ENCODE measurements around the gene TDRD3. TPM values are rescaled to one million over a fixed set of nuclear protein-coding genes. Genes with fewer than 3 reads are reported as not detected.

Gene TDRD3
- total RNA-seq, 2 donors from 2014 or later: 12.9 to 22.5 TPM

GRCh38 chr13:60577761-60578160, 180.7 kb downstream of the TDRD3 start:
- Mint-ChIP-seq H3K27ac (no peak overlapping the region), H3K36me3 (peaks cover 0 to 4% of the 10 kb centered on the region in 2 donors), H3K9me3 (no peaks in the 10 kb centered on the region)
- DNase-seq (ENCODE audit: low spot score in 2 of 2): no peak
- ATAC-seq: no peak

DNA sequence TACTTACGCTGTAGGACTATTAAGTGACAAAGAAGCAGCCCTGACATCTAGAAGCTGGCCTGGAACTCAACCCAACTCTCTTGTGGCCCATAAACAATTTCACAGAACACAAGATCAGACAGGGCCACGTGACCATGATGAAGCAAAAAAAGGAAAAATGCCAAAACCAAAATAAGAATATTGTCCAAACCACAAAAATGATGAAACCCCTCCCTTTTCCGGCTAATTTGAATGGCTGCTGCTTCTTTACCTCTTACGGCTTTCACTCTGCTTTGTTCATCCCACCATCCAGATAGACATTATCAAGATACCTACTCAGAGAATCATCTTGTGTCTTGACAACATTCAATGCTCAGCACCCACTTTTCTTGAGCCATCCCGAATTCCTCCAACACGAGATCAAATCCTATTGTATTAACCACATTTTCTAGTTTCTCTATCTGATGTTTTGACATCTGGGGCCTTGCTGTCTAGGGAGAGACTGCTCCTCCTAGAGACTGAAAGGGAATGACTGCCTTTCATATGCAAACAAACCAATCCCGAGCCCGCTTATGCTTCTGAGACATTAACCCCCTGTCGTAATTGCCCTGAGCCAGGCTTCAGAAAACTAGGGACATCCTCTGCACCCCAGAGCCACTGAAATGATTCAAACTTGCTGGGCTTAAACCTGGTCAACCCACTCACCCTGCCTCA, 186.3 kb downstream of the TDRD3 start:
- DNase-seq (ENCODE audit: low spot score in 2 of 2) (no peak), ATAC-seq (no peak)
- no peaks in the 10 kb centered on the region for H3K36me3 Mint-ChIP-seq
- peaks cover 8 to 10% of the 10 kb centered on the region in 2 donors for H3K9me3 Mint-ChIP-seq
- H3K27ac Mint-ChIP-seq: no peak overlapping the region

- peaks cover 8 to 10% of the 10 kb centered on the region in 2 donors for H3K9me3 Mint-ChIP-seq
- ATAC-seq (peak; percentile 61 to 70), DNase-seq (ENCODE audit: low spot score in 2 of 2) (no peak)
- no peaks in the 10 kb centered on the region for H3K36me3 Mint-ChIP-seq
- H3K27ac Mint-ChIP-seq: no peak overlapping the region
These were observed 187.1 kb downstream of the TDRD3 start for GRCh38 chr13:60583911-60584753.

DNA sequence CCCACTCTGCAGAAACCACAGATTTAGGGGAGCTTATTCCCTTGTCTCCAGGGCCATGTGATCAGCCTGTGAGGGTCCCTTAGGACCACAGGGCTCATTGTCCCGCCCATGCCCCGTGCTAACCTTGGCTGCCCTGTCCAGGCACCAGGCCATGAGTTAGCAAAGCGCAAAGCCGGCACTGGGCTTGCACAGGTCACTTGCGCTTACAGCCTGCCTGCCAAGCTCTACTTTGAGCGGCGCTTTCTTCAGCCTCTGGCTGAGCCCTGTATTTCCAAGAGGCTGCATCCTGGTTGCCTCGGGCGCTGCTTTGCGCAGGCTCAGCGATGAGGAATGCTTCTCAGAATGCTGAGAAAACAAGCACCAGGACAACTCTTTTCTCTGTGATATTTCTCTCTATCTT, 188.0 kb downstream of the TDRD3 start:
- DNase-seq (ENCODE audit: low spot score in 2 of 2) (no peak), ATAC-seq (no peak)
- Mint-ChIP-seq H3K9me3 (peaks cover 8 to 10% of the 10 kb centered on the region in 2 donors), H3K27ac (no peak overlapping the region), H3K36me3 (no peaks in the 10 kb centered on the region)

DNA sequence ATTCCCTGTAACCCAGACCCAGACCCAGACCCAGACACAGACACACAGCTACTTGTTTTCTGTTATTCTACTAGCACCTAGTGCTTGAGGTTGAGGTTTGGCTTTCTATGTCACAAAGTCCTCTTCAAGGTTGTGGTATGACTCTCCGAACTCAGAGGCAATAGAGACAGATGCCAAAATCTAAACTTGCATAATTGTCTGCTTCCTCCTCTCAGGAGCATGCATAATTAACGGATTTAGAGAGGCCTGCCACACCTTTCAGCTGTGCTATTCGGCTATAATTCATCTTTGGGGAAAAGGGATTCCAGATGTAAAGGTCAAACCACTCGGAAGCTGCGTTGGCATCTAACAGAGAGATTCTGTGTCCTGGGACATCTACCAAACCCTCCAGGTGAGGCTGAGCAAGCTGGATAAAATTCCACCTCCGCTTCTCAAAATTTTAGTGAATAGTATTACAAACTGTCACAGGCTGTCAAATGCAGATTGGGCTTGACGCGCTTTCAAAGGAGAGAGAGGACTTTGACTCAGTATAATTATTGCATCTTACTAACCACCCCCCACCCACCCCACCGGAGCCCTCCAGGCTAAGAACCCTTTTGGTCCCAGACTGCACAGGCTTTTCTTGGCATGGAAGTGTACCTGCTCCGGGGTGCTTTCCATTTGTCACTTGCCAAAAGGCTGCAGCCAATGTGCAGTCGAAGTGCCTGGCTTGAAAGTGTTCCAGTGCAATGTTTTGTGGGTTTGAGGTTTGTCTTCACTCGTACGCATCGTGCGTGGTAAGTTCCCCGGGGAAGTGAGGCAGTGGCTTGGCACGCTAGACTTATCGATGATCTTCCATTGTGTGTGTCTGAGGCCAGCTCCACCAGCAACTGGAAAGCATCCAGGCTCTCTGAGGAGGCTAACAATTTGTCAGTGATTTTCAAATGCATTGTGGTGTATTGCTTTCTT, 194.1 kb downstream of the TDRD3 start:
- Mint-ChIP-seq H3K36me3 (no peaks in the 10 kb centered on the region), H3K27ac (no peak overlapping the region), H3K9me3 (no peaks in the 10 kb centered on the region)
- ATAC-seq: peak in 1 of 2 donors; percentile 34
- DNase-seq (ENCODE audit: low spot score in 2 of 2): no peak

DNA sequence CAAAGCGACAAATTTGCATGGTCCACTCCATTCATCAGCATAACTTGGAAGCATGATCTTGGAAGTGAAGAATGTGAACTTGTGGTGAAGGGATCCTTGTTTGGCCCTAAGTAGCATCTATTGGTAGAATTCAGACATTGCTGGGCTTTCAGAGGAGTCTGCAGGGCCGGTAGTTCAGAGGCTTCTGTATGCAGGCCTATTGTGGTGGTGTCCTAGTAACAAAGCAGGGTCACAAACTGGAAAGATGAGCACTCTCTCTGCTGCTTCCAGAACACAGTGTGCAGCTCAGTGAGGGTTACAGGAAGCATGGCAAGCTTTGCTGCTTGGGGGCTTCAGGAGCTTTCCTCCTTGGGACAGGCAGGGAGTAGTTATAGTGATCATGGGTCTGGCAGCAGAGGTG, 206.0 kb downstream of the TDRD3 start:
- ATAC-seq: no peak
- Mint-ChIP-seq H3K27ac (no peak overlapping the region), H3K9me3 (no peaks in the 10 kb centered on the region), H3K36me3 (no peaks in the 10 kb centered on the region)
- DNase-seq (ENCODE audit: low spot score in 2 of 2): no peak

GRCh38 chr13:60604058-60604457, 207.0 kb downstream of the TDRD3 start:
- no peak overlapping the region for H3K27ac Mint-ChIP-seq
- DNase-seq (ENCODE audit: low spot score in 2 of 2): no peak
- H3K36me3 Mint-ChIP-seq: no peaks in the 10 kb centered on the region
- H3K9me3 Mint-ChIP-seq: no peaks in the 10 kb centered on the region
- ATAC-seq: no peak

DNA sequence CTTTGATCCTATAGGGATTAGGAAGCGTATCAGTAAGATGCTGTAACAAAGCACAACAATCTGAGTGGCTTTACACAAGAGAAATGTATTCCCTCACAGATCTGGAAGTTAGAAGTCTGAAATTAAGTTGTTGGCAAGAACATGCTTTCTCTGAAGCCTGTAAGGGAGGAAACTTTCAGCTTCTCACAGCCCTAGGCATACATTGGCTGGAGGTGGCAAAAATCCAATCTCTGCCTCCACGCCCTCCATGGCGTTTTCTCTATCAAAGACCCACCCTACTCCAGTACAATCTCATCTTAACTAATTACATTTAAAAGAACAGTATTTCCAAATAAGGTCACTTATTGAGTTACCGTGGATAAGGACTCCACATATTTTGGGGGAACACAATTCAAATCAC, 211.9 kb downstream of the TDRD3 start:
- Mint-ChIP-seq H3K27ac (no peak overlapping the region), H3K36me3 (no peaks in the 10 kb centered on the region), H3K9me3 (no peaks in the 10 kb centered on the region)
- no peak for ATAC-seq
- no peak for DNase-seq (ENCODE audit: low spot score in 2 of 2)

DNA sequence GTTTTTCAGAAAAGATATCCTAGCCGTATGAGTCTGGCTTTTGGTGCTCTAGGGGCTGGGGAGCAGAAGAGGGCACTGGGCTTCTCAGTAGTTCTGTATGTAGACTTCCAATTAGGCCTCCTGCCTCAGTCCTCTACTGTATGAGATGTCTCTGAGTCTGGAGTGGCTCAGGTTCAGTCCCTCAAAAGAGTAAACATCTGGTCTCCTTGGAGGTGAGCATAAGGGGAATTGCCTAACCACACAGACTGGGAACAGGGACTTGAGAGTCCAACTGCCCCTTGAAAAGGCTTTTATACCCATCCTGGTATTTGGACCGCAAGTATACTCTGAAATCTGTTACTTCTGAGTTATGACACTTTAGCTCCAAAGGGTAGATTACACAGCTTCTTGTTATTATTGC, 214.5 kb downstream of the TDRD3 start:
- DNase-seq (ENCODE audit: low spot score in 2 of 2): no peak
- no peaks in the 10 kb centered on the region for H3K9me3 Mint-ChIP-seq
- H3K27ac Mint-ChIP-seq: no peak overlapping the region
- H3K36me3 Mint-ChIP-seq: no peaks in the 10 kb centered on the region
- ATAC-seq: no peak

GRCh38 chr13:60612593-60612992, 215.6 kb downstream of the TDRD3 start:
- DNase-seq (ENCODE audit: low spot score in 2 of 2): no peak
- no peak for ATAC-seq
- Mint-ChIP-seq H3K36me3 (no peaks in the 10 kb centered on the region), H3K9me3 (no peaks in the 10 kb centered on the region), H3K27ac (no peak overlapping the region)

- no peak for ATAC-seq
- DNase-seq (ENCODE audit: low spot score in 2 of 2): no peak
- Mint-ChIP-seq H3K27ac (no peak overlapping the region), H3K9me3 (no peaks in the 10 kb centered on the region), H3K36me3 (no peaks in the 10 kb centered on the region)
These were observed 216.1 kb downstream of the TDRD3 start for GRCh38 chr13:60613080-60613479.

DNA sequence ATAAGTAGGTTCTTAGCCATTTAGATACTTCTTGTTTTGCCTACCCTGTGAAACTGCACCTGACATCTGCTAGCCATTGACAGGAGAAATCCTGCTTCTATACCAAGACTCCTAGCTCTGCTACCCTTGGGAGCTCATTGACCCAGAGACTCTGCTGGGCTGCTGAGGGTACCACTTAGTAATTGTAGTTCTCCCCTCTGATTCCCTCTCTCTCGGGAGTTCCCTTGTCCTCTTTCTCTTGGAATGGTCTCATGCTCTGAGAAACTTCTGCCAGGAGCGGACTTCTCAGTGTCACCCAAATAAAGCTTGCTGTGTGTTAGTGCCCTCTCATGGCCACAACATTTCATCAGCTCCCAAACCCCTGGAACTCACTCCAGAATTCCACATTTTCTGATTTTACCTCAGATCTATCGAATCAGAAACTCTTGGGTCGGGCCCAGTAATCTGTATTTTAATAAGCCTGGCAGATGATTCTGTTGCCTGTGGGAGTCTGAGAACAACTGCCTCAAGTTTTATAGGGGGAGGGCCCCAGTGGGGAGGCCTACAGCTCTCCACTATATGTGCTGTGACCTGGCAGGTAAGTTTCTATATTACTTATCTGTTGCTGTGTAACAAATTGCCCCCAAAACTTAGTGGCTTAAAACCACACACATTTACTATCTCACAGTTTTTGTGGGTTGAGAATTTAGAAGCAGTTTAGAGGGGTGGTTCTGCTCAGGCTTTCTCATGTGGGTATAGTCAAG, 221.1 kb downstream of the TDRD3 start:
- Mint-ChIP-seq H3K36me3 (no peaks in the 10 kb centered on the region), H3K27ac (no peak overlapping the region), H3K9me3 (no peaks in the 10 kb centered on the region)
- ATAC-seq (peak in 1 of 2 donors; percentile 11), DNase-seq (ENCODE audit: low spot score in 2 of 2) (no peak)

- ATAC-seq (no peak), DNase-seq (ENCODE audit: low spot score in 2 of 2) (no peak)
- H3K9me3 Mint-ChIP-seq: no peaks in the 10 kb centered on the region
- H3K36me3 Mint-ChIP-seq: no peaks in the 10 kb centered on the region
- H3K27ac Mint-ChIP-seq: no peak overlapping the region
These were observed 222.4 kb downstream of the TDRD3 start for GRCh38 chr13:60619461-60619860.

DNA sequence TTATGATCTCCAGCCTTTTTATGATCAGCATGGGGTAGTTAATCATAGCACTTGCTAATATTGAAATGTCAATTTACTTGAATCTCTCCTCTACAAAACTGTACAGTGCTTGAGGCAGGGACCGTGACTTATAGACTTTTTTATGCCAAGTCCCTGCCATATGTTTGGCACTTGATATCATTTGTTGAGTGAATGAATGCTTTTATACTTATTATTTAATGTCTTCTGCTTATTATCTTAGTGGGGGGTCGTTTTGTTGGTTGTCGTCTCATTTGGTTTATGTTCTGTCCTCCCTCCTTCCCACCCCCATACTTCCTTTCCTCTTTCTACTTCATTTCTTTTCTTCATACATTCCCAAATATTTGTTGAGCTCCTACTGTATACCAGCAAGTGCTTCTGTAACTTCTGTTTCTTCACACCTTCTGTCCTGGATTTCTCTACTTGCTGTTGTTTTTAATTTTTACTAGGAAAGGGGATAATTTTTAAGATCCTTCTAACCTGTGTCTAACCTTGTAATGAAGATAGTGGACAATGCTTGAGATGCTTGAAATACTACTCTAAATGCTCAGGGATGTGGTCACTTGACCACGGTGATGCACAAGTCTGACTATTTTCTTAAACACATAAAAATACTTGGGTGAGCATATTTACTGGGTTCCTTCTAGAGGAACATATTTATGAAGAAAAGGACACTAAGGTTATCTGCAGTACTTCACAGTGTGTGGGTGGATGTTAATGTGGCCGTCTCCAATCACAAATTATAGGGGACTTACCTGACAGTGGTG, 223.8 kb downstream of the TDRD3 start:
- ATAC-seq: no peak
- Mint-ChIP-seq H3K36me3 (no peaks in the 10 kb centered on the region), H3K27ac (no peak overlapping the region), H3K9me3 (no peaks in the 10 kb centered on the region)
- DNase-seq (ENCODE audit: low spot score in 2 of 2): no peak

DNA sequence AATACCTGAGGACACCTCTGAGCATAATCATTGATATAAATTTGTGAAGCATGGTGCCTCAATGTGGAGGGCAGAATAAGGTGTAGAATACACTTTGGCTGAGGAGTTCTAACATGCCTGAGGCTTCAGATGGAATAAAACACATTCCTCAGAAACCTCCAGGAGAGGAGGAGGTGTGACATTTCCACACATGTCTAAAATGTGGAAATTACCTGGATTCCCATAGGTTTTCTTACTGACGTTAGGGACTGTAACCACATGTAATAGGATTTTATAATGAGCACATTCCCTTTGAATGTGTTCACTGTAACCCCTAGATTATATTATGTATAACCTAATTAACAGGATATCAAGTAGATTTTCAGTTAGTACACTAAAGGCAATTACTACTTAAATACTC, 226.1 kb downstream of the TDRD3 start:
- Mint-ChIP-seq H3K36me3 (no peaks in the 10 kb centered on the region), H3K27ac (no peak overlapping the region), H3K9me3 (no peaks in the 10 kb centered on the region)
- no peak for DNase-seq (ENCODE audit: low spot score in 2 of 2)
- no peak for ATAC-seq
